ENCODE data around the gene NKRF.
A peak's percentile ranks its signal among the peaks of the same experiment; 100 is the strongest.

The NKRF gene

GRCh38 chrX:119583431-119584059 lies 22.7 kb downstream of the NKRF start:
- no peak for TF ChIP-seq CTCF (IDR thresholded peaks at IDR 0.05; ENCODE audit: insufficient read depth, missing control alignments)
- FAIRE-seq (no peak), DNase-seq (ENCODE audit: insufficient read length, low spot score) (no peak)

- DNase-seq (ENCODE audit: insufficient read length, low spot score) = no peak
- no peak for TF ChIP-seq CTCF (IDR thresholded peaks at IDR 0.05; ENCODE audit: insufficient read depth, missing control alignments)
- no peak for FAIRE-seq
Measured at GRCh38 chrX:119579414-119579813, 26.8 kb downstream of the NKRF start.

- FAIRE-seq = no peak
- TF ChIP-seq CTCF (IDR thresholded peaks at IDR 0.05; ENCODE audit: insufficient read depth, missing control alignments) = no peak
- DNase-seq (ENCODE audit: insufficient read length, low spot score) = peak; percentile 64
Measured at GRCh38 chrX:119574394-119575266, 31.6 kb downstream of the NKRF start, which contains the start of gene UBE2A. Gene UBE2A, plus strand, starts transcription at chrX:119574563. Its CDS starts 149 bp downstream, at chrX:119574712.

GRCh38 chrX:119573840-119574393 lies 32.3 kb downstream of the NKRF start:
- no peak for DNase-seq (ENCODE audit: insufficient read length, low spot score)
- TF ChIP-seq CTCF (IDR thresholded peaks at IDR 0.05; ENCODE audit: insufficient read depth, missing control alignments) = no peak
- no peak for FAIRE-seq

- no peak for TF ChIP-seq CTCF (IDR thresholded peaks at IDR 0.05; ENCODE audit: insufficient read depth, missing control alignments)
- FAIRE-seq (no peak), DNase-seq (ENCODE audit: insufficient read length, low spot score) (no peak)
Measured at GRCh38 chrX:119573222-119573621, 33.0 kb downstream of the NKRF start.

- no peak for TF ChIP-seq CTCF (IDR thresholded peaks at IDR 0.05; ENCODE audit: insufficient read depth, missing control alignments)
- FAIRE-seq (no peak), DNase-seq (ENCODE audit: insufficient read length, low spot score) (no peak)
Measured at GRCh38 chrX:119570351-119570835, 35.8 kb downstream of the NKRF start.

Measured in D721Med (cell line).